Osteoblast (primary cell): Measurements from ENCODE around the gene LHX4. TPM values are rescaled to one million over a fixed set of nuclear protein-coding genes. Genes with fewer than 3 reads are reported as not detected.

ENCODE experiments used
- DNase-seq: peaks from one replicate; pipeline ENCODE4 v3.0.0; 2011; ENCODE audit warnings: low spot score, mixed read lengths; ENCODE audit not compliant: insufficient read length; ENCODE audit errors: missing footprints
- H2AFZ ChIP-seq: 2 replicates; pipeline ENCODE4 v1.6.0; 2011; ENCODE audit warnings: mild to moderate bottlenecking, low read length
- H3K27ac ChIP-seq: 2 replicates; pipeline ENCODE4 v1.5.1; 2011; ENCODE audit warnings: mild to moderate bottlenecking, low read depth, low read length, moderate library complexity
- H3K27me3 ChIP-seq: 2 replicates; pipeline ENCODE4 v1.6.0; 2012; ENCODE audit warnings: mild to moderate bottlenecking, control low read depth, inconsistent platforms, low read length, moderate library complexity; ENCODE audit not compliant: insufficient read depth
- H3K36me3 ChIP-seq: 2 replicates; pipeline ENCODE4 v1.5.1; 2011; ENCODE audit warnings: mild to moderate bottlenecking, low read length, control low read depth, moderate library complexity; ENCODE audit not compliant: insufficient read depth
- H3K4me1 ChIP-seq: 2 replicates; pipeline ENCODE4 v1.5.1; 2011; ENCODE audit warnings: mild to moderate bottlenecking, low read length, control low read depth, moderate library complexity; ENCODE audit not compliant: insufficient read depth
- H3K4me2 ChIP-seq: 2 replicates; pipeline ENCODE4 v1.6.0; 2011; ENCODE audit warnings: mild to moderate bottlenecking, low read length; ENCODE audit not compliant: insufficient read depth
- H3K4me3 ChIP-seq: fragments of 200-600 bp; sonication (generic); 3 replicates; pipeline ENCODE4 v1.5.1; 2012; ENCODE audit warnings: mild to moderate bottlenecking, low read length, inconsistent platforms; ENCODE audit not compliant: insufficient read depth
- H3K79me2 ChIP-seq: 2 replicates; pipeline ENCODE4 v1.6.0; 2012; ENCODE audit warnings: mild to moderate bottlenecking, low read length, control low read depth, inconsistent platforms; ENCODE audit not compliant: insufficient read depth
- H3K9me3 ChIP-seq: 2 replicates; pipeline ENCODE4 v1.5.1; 2011; ENCODE audit warnings: low read depth, low read length, control low read depth
- H4K20me1 ChIP-seq: 2 replicates; pipeline ENCODE4 v1.6.0; 2012; ENCODE audit warnings: mild to moderate bottlenecking, low read length, control low read depth; ENCODE audit not compliant: insufficient read depth
- total RNA-seq: library from RNA; depleted of rRNA; stranded (reverse); fragments of >200 nt; gene quantifications from 2 replicates; pipeline ENCODE4 v1.2.3, GENCODE V29; 2012
- TF ChIP-seq, protein P1 (sequence below): IDR thresholded peaks from 2 replicates; pipeline ENCODE4 v1.5.1; 2011; ENCODE audit warnings: mild to moderate bottlenecking, low read depth, low read length, moderate library complexity; ENCODE audit errors: extremely low read depth

The LHX4 gene
- total RNA-seq, result not detected in 2 replicates

DNA sequence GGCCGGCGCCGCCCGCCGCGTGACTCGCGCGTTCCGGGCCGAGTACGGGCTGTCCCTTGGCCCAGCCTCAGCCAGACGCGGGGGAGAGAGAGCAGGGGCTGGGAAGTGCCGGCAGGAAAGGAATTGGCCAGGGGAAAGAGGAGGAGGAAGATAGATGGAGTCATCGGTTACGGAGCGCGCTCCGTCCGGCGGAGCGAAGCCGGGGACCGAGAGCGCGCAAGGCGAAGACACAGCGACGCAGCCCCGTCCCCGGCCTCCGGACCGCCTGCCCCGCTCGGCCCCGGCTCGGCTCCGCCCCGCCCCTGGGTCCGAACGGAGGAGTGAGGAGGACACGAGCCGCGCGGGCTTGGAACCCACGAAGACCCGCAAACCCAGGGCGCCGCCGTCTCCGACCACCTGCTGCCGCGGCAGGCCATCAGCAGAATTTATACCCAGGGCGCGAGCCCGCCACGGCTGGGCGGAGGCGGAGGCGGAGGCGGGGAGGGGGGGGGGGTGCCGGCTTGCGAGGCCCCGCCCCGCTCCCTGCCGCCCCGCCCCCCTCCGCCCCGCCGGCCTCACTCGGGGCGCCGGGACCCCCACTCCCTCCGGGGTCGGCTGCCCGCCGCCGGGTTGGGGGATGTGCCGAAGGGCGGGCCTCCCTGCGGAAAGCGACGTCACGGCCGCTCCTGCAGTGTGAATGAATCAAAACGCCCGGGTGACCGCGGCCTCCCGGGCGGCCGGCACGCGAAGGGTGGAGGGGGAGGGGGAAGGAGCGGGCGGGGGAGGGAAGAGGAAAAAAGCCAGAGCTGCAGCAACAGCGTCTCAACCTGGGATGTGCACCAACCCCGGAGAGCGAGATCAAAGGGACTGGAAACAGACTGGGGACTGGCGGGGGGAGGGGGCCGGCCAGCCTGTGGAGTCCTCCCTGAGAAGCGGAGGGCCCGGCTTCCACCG, at the start of gene LHX4:
LHX4 (plus strand) TSS at position 782 of the 933 bp plus-strand sequence. CDS start 266 bp downstream, outside the sequence.
- Histone ChIP-seq H3K9me3 (no peaks in the 10 kb centered on the region), H3K79me2 (no peaks in the 10 kb centered on the region), H3K4me1 (peaks cover 12% of the 10 kb centered on the region), H3K4me3 (peak within 1 kb of the TSS; percentile 70), H2AFZ (peak within 1 kb of the TSS; percentile 89), H3K27me3 (peaks cover 91% of the 10 kb centered on the region), H3K27ac (no peak within 1 kb of the TSS), H3K36me3 (no peaks in the 10 kb centered on the region), H4K20me1 (peaks cover 2% of the 10 kb centered on the region), H3K4me2 (peak within 1 kb of the TSS; percentile 94)
- DNase-seq, result peak; percentile 95
- TF ChIP-seq, protein P1, sequence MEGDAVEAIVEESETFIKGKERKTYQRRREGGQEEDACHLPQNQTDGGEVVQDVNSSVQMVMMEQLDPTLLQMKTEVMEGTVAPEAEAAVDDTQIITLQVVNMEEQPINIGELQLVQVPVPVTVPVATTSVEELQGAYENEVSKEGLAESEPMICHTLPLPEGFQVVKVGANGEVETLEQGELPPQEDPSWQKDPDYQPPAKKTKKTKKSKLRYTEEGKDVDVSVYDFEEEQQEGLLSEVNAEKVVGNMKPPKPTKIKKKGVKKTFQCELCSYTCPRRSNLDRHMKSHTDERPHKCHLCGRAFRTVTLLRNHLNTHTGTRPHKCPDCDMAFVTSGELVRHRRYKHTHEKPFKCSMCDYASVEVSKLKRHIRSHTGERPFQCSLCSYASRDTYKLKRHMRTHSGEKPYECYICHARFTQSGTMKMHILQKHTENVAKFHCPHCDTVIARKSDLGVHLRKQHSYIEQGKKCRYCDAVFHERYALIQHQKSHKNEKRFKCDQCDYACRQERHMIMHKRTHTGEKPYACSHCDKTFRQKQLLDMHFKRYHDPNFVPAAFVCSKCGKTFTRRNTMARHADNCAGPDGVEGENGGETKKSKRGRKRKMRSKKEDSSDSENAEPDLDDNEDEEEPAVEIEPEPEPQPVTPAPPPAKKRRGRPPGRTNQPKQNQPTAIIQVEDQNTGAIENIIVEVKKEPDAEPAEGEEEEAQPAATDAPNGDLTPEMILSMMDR, result no peak

DNA sequence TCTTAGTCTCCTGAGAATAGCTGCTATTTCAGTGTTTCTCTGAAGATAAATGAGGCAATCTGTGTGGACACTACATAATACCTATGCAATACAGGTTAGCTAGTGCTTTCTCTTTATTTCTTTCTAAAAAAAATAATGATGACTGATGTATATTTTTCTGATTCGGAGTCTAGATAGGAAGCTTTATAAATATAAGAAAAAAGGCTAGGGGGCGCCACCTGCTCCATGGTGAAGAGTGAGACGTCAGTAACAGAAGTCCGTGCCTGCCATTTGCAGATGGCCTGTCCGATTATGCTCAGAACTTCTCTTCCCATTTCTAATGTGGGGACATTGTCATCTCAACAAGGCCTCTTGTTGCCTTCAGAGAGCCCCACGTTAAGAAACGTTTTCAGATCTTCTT, 49.0 kb upstream of the LHX4 start:
- no peak overlapping the region for H3K27ac ChIP-seq
- H3K4me3 ChIP-seq, result no peak overlapping the region
- H3K79me2 ChIP-seq, result peaks cover 12% of the 10 kb centered on the region
- H2AFZ ChIP-seq, result no peak overlapping the region
- H4K20me1 ChIP-seq, result peaks cover 17% of the 10 kb centered on the region
- no peaks in the 10 kb centered on the region for H3K27me3 ChIP-seq
- H3K36me3 ChIP-seq, result peaks cover 84% of the 10 kb centered on the region
- peak; percentile 63 for DNase-seq
- H3K9me3 ChIP-seq, result no peaks in the 10 kb centered on the region
- TF ChIP-seq, protein P1, result peak; percentile 47
- no peaks in the 10 kb centered on the region for H3K4me1 ChIP-seq
- no peak overlapping the region for H3K4me2 ChIP-seq

DNA sequence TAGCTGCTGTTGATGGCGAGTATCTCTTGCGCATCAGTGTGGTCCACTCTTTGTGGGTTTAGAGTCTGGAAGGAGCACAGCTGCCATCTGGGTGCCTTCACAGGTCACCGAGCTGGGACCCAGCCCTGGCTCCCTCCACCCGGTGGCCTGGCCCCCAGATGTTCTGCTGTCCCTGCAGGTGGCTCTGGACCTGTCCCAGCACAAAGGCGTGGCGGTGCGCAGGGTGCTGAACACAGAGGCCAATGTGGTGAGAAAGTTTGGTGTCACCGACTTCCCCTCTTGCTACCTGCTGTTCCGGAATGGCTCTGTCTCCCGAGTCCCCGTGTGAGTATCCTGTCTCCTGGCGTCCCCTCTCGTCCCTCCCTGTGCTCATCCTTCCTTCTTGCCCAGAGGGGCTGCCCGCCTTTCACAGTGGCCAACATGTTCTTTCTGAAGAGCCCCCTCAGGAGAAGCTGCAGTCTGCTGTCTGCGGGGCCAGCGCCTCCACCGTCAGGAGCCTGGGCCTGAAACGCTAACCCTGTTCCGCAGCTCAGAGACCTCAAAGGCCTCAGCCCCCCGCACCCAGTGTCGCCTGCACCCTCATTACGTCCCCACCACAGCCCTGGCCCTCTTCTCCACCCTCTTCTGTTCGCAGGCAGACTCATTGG, 47.9 kb upstream of the LHX4 start:
- Histone ChIP-seq H2AFZ (no peak overlapping the region), H3K27me3 (no peaks in the 10 kb centered on the region), H3K9me3 (no peaks in the 10 kb centered on the region), H3K27ac (no peak overlapping the region), H3K36me3 (peaks cover 84% of the 10 kb centered on the region), H3K4me1 (no peaks in the 10 kb centered on the region), H4K20me1 (peaks cover 17% of the 10 kb centered on the region), H3K4me2 (no peak overlapping the region), H3K79me2 (peaks cover 11% of the 10 kb centered on the region), H3K4me3 (no peak overlapping the region)
- TF ChIP-seq, protein P1, result no peak
- peak; percentile 42 for DNase-seq
